ENCODE results near the gene RFPL4AL1. TPM values are rescaled to one million over a fixed set of nuclear protein-coding genes. Genes with fewer than 3 reads are reported as not detected.

RFPL4AL1 gene
- total and polyA plus RNA-seq, 2 of the 8 experiments (the other 6 are each of a cell fraction or from before 2014, with no cell fraction given), result not detected

DNA sequence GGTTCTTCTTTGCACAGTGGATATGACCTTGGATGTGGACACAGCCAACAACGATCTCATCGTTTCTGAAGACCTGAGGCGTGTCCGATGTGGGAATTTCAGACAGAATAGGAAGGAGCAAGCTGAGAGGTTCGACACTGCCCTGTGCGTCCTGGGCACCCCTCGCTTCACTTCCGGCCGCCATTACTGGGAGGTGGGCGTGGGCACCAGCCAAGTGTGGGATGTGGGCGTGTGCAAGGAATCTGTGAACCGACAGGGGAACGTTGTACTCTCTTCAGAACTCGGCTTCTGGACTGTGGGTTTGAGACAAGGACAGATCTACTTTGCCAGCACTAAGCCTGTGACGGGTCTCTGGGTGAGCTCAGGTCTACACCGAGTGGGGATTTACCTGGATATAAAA is 9.4 kb downstream of the RFPL4AL1 start (continued):
- TF ChIP-seq BACH1 (IDR thresholded peaks at IDR 0.05; ENCODE audit: low read length) (no peak), YY1 (IDR thresholded peaks at IDR 0.05; ENCODE audit: low read depth, low read length) (no peak)
- TF ChIP-seq, protein P1, sequence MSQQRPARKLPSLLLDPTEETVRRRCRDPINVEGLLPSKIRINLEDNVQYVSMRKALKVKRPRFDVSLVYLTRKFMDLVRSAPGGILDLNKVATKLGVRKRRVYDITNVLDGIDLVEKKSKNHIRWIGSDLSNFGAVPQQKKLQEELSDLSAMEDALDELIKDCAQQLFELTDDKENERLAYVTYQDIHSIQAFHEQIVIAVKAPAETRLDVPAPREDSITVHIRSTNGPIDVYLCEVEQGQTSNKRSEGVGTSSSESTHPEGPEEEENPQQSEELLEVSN (IDR thresholded peaks at IDR 0.05), result no peak
